ENCODE measurements around the gene STIM2.
A peak's percentile ranks its signal among the peaks of the same experiment; 100 is the strongest.
"Not testable (repeated sequence)": the region's sequence is repeated elsewhere in the genome, so short reads cannot be mapped to it uniquely, and the experiment has no call there.

STIM2 gene

DNA sequence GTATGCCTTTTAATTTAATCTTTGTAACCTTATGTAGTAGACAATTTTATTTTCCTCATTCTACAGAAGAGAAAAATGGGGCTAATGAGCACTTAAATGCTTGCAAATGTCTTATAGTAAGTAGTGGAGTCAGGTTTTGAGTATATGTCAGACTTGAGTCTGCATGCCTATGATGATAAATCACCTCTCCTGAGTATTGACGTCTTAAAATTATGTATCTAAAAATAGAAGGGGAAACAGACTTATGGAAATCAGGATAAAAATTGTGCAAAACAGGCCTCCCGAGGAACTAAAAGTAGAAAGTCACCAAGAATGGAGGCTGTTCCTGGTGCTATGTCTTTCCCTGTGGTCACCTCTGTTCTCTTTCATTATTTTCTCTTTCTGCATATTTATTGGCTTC, 92.7 kb downstream of the STIM2 start:
- no peak for DNase-seq (ENCODE audit: low spot score)

DNA sequence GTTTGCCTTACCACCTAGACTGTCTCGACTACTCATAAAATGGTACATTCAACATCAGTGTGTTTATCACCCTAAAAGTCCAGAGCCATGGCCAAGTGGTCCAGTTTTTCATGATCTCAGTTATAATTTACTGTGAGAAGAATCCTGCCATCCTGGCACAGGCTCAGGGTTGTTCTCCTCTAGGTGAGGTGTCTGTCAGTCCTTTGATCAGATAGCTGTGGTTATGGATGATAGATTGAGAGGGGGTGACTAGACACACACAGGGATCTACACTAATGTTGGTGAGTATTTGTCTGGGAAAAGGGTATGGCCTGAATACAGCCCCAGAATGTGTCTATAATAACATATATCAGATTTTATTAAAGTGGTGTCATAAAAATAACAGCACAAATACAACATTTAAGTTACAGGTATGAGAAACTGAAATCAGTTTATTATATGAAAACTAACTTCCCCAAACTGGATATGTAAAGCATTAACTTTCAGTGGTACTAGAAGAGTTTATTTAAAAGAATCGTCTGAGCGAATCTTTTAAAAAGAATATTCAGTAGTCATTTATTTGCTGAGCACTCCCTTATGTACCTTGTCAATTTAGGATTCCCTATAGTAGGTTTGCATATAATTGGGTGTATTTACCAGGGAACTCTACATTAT, 93.3 kb downstream of the STIM2 start:
- DNase-seq (ENCODE audit: low spot score): no peak

DNA sequence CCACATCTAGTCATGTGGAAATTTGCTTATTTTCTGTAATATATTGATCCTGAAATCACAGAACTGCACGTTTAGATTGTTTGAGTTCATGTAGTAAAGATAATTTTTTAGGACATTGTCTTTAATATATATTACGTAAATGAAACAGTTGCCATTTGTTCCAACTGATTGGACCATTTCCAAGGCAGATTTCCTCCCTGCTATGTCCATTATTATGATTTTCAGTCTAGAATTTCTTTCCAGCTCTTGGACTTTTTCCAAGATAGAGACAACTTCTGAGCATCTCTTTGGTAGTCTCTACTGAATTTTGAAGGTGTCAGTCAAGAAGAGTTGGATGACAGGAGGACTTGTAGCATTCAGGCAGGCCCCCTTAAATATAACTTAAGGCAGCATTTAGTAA, 94.6 kb downstream of the STIM2 start:
- no peak for DNase-seq (ENCODE audit: low spot score)

DNA sequence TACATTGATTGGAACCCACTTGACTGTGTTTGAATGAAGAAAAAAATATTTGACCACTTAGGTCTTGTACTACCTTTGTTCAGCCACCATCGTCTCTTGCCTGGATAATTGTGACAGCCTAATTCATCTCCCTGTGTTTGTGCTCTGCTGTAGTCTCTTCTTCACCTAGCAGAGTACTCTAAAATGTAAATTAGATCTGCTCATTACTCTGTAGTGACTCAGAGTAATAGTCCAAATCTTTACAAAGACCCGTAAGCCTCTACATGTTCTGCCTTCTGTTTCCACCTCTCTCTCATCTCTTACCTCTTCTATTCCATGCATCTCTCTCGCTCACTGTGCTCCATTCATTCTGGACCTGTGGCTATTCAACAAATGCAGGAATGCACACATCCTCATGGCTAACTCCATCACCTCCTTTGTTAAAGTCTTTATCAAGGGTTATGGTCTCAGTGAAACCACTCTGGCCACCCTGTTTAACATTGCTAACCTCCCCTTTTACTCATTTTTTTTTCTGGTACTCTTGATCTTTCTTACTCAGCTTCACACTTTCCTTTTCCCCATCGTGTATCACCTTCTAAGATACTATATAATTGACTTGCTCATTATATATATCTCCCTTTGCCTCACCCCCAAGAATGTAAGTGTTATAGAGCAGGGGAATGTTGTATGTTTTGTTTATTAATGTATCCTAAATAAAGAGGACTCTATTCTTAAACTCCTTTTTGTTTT, 98.4 kb downstream of the STIM2 start:
- DNase-seq (ENCODE audit: low spot score): no peak

DNA sequence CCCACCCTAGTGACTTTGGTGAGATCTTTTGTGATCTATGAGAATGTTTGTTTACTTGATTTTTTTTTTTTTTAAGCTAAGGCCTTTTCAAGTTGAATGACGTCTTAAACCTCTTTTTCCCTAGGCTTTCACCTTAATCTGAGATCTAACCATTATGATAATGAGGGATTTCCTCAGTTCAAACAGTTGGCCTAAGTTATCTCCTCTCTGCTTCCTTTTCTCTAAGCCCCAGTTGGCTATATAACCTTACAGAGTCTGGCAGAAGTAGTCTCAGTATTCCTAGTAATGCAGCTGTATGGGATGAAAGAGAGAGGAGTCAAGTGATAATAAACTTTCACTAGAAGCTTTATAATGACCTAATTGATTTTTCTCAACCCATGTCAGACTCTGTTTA, 99.0 kb downstream of the STIM2 start:
- no peak for DNase-seq (ENCODE audit: low spot score)

DNA sequence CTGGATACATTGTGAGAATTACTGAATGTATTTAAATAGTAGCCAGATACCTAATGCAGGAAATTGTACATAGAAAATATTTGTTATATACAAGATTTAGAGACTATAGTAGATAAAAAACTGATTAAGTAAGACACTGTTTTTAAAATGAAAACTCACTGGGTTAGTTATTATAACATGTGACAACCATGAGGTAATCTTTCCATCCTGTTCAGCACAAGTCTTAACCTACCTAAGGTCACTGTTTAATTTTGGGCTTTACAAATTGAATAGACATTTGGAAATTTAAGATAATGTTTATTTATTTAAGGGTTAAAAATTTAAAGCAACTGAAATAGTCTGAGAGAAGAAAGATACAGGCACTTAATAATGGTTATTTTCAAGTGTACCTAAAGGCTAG, 102.1 kb downstream of the STIM2 start:
- DNase-seq (ENCODE audit: low spot score): no peak

DNA sequence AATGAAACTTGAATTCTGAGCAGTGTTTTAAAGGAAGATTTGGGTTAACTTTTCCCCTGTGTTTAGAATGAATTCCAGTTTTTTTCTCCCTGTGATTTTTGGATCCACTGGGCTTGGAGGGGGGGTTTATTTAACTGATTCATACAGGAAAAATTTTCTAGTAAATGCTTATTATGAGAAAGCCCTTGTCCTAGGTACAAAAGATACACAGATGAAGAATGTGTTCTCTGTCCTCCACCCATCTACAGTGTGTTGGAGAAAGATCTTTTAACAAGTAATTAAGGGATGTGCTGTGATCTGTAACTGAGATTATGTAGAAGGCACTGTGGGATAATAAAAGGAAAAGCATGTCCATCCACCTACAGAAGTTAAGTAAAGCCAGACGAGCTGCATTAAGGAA, 103.9 kb downstream of the STIM2 start:
- DNase-seq (ENCODE audit: low spot score): no peak

DNA sequence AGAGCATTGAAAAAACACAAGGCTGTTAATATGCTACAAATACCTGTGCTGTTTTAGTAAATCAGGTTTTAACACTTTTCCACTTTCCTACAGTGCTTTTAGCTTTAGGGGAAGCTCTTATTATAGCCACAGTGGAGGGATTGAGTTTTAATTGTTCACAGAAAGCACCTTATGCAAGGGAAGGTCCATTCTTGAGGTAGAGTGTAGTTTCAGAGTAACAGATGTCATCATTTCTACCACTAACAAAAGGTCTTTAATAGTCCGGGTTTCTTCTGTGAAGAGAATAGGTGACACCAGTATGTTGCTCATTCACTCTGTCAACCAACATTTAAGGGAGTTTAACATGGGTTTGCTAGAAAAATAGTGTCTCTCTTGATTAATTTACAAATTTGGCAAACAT, 104.4 kb downstream of the STIM2 start:
- DNase-seq (ENCODE audit: low spot score): no peak

DNA sequence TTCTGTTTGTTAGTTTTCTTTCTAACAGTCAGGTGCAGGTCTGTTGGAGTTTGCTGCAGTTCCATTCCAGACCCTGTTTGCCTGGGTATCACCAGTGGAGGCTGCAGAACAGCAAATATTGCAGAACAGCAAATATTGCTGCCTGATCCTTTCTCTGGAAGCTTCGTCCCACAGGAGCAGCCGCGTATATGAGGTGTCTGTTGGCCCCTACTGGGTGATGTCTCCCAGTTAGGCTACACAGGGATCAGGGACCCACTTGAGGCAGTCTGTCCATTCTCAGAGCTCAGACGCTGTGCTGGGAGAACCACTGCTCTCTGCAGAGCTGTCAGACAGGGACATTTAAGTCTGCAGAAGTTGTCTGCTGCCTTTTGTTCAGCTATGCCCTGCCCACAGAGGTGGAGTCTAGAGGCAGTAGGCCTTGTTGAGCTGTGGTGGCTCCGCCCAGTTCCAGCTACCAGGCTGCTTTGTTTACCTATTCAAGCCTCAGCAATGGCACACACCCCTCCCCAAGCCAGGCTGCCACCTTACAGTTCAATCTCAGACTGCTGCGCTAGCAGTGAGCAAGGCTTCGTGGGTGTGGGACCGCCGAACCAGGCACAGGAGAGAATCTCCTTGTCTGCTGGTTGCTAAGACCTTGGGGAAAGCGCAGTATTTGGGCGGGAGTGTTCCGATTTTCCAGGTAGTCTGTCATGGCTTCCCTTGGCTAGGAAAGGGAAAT, 115.0 kb downstream of the STIM2 start:
- DNase-seq (ENCODE audit: low spot score): not testable (repeated sequence)

DNA sequence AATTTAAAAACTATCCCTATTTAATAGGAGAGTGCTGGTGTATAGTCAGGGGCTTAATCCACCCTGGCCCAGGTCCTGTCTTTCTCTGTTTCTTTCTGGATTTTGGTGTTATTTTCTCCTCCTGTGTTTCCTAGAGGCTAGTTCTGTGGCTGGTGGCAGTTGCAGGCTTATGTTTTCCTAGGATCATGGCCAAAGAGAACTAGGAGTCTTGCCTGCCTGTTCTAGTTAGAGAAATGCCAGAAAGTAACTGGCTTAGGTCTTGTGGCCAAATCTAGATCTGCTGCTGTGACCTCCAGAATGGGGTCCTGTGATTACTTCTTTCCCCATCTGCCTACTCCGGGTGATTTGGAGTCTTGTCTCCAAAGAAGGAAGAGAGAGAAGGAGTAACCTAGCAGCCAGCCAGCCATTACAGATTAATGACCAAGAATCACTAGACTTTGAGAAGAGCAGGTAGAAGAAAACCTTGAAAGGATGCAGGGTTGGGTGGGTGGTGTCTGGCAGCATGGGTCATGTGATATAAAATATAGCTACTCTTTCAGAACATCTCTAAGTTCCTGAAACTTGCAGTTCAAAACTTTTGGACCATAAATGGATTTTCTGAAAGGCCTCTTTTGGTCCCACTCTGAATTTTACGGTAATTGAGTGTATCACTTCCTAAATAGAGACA, 117.9 kb downstream of the STIM2 start:
- DNase-seq (ENCODE audit: low spot score): no peak

DNA sequence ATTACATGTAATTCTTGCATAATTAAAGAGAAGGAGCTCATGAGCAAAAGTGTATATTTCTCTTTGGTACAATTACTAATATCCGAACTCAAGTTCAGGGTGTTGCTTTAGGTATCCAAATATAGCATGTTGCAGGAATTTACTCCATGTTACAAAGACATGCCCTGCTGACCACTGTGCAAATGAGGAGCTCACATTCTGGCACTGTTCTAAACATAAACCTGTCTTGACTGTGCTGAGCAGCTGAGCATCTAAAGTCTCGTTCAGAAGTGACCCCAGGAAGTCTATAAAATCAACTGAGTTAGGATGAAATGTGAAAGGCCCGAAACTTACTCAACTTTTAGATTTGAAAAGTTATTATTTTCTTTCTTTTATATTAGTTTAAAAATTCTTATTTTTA, 124.3 kb downstream of the STIM2 start:
- DNase-seq (ENCODE audit: low spot score): no peak

DNA sequence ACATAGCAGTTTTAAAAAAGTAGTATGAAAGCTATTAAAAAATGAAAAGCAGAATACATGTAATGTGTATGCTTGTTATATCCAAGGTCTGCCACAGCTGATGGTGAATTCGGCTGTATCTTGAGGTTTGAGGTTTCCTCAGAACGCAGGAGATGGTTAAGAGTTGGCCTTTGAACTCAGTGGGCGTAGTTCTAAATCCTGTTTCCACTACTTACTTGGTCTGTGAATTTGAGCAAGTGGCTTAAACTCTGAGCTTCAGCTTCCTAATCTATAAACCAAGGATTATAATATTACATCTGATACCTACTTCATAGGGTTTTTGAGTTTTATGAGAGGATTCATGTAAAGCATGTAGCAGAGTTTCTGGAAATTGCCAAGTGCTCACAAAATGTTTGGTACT, 125.2 kb downstream of the STIM2 start:
- DNase-seq (ENCODE audit: low spot score): no peak

DNA sequence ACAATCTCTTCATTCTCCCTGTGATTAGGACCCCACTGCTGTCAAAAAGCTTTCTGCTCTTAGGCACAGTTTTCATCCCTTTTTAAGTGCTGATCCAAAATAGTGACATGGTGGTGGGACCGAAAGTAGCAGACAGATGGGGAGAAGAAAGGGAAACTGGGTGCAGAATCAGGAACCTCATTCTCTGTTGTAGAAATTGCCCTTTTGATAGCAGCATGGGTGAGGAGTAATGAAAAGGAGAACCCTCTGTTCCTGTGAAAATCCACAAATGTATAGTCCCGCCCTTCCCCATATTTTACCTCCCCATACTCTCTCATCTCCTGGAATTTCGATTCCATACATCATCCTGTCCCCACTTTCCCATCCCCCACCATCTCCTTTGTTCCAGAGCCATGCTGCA, 126.5 kb downstream of the STIM2 start:
- DNase-seq (ENCODE audit: low spot score): peak; percentile 16

DNA sequence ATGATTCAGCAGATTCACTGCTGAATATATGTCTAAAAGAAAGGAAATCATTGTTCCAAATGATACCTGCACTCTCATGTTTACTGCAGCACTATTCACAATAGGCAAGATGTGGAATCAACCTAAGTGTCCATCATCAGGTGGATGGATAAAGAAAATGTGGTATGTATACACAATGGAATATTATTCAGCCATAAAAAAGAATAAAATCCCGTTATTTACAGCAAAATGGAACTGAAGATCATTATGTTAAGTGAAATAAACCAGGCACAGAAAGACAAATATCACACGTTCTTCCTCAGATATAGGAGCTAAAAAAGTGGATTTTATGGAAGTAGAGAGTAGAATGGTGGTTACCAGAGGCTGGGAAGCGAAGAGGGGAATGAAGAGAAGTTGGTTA, 130.4 kb downstream of the STIM2 start:
- no peak for DNase-seq (ENCODE audit: low spot score)

DNA sequence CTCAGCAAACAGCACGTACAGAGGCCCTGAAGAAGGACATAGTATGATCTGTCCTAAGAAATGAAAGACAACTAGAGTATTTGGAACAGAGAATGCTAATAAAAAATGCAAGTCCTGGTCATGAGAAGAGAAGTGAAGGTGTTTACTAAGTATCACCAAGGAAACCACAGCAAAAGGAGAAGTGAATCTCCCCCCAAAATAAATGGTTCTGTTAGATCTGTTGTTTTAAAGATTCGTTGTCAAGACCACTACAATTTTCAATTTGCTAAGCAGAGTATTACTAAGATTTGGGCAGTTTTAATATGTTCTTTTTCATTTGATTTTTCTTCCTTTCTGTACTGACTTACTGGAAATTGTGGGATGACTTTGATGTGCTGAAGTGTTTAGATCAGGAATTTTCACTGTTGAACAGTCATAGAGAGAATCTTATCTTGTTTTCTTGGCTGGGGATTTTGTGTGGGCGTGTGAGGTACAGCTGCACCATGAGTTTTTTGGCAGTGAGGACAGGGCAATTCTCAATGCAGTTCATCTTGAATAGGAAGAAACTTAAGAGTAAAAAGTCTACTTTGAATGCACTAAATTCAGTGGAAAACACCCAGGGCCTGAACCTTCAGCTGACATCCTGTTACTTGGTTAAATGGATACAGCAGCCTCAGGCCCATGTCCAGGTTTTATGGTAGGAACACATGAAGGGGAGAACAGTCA, 132.2 kb downstream of the STIM2 start:
- DNase-seq (ENCODE audit: low spot score): peak; percentile 69

DNA sequence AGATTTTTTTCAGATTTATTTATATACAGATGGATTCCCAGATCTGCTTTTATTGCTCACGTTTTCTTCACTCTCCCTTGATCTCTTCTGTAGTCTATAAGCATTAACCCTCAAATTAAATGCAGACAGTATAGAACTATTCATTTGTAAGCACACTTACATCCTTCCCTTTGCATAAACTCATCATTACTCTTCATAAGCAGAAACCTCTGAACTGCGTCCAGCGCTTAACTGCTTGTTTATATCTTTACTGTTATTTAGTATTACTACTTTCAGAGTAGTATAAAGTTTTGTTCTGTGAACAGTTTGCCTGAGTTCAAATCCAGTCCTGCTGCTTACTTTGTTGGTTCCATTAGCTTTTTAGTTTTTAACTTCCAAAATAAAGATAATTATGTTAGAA, 132.9 kb downstream of the STIM2 start:
- no peak for DNase-seq (ENCODE audit: low spot score)

DNA sequence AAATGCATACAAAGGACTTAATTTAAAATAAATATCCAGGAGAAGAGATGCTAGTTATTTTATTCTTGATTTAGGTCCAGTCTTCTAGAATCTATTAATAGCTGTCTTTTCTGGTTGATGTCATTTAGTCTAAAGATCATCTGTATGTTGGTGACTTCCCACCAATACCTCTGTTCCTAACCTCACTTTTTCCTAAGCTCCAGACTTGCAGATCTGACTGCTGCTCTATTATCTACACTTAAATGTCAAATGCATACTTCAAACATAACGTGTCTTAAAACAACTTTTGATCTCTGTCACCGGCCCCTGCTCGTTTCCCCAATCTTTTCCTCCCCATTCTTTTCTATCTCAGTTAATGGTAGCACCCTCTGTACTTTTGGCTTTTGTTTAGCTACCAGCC, 133.3 kb downstream of the STIM2 start:
- DNase-seq (ENCODE audit: low spot score): no peak

DNA sequence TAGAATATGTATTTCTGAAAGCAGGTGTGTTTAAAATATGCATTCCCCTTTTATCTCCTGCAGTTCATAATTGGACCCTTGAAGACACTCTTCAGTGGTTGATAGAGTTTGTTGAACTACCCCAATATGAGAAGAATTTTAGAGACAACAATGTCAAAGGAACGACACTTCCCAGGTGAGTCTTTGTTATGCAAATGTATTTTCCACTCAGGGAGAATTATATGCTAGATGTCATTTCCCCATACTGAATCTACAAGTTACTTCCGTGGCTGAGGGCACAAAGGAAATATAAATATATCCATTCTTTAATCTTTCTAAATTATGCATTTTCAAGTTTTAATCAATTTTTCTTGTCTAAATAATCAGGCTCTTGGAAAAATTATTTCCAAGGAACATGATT, 134.7 kb downstream of the STIM2 start:
- DNase-seq (ENCODE audit: low spot score): no peak

DNA sequence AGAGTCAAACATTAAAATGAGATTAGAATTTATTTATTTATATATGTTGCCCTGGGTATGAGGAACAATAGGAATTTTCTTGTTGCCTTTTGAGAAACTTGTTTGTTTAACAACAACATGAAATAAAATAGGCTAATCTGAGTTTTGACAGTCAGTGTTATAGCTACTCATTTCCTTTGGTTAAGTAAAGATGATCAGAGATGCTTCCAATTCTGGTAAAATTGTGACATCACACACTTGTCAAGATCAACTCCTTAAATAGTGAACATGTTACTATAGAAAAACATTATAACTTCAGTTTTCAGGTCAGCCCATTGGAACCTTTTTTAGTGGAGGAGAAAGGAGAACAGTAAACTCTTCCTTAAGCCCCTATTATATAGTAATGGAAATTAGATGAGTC, 136.1 kb downstream of the STIM2 start:
- DNase-seq (ENCODE audit: low spot score): no peak

DNA sequence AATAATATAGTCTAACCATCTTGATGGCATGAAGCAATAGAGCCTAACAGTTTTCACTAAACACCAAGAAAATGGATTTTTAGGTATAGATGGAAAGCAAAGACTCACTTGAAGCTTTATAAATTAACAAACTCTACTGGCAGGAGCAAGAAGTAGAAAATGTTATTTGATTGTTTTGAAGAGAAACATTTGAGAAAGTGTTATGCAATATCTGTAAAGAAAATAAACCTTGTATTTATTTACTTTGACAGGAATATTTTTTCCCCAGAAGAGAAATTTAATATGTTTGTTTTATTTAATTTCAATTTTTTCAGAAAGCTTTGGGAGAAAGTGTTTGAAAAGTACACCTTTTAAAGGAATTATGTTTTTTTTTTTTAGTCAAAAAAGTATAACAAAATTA, 139.0 kb downstream of the STIM2 start:
- no peak for DNase-seq (ENCODE audit: low spot score)

DNA sequence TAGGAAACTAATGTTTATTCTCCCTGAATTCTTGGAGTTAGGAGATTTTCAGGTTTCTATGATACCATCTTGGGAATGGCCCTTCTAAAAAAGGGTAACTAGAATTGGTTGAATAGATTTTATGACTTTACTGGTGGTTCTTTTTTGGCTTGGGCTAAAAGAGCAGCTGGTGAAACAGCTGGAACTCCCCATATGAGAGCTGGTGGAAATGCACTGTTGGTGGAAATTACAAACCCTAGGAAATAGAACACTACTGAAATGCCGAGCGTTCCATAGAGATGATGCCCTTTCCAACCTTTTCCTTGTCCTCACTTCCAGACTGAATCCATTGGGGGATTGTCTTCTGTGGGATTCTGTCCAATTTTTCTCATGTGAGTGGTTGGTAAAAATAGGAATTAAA, 139.5 kb downstream of the STIM2 start:
- DNase-seq (ENCODE audit: low spot score): no peak

DNA sequence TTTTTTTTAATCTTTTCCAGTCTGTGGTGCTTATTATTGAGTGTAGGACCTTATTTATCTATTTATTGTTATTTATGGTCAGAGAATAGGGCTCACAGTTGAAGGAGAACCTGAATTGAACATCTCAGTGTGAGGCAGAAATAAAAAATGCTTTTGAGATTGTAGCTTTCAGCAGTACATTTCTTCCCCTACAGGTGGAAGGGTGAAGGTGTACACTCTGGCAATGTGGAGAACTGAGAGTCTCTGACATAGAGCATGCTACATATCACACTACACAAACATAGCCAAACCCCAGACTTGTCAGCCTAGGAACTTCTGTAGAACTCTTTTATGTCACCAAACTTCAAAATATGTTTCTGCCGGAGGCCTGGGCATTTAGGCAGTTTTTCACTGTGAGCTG, 140.2 kb downstream of the STIM2 start:
- no peak for DNase-seq (ENCODE audit: low spot score)

All from Ammon's horn (tissue), 1 donor.